ENCODE measurements around the gene PRKAG1.

The PRKAG1 gene

DNA sequence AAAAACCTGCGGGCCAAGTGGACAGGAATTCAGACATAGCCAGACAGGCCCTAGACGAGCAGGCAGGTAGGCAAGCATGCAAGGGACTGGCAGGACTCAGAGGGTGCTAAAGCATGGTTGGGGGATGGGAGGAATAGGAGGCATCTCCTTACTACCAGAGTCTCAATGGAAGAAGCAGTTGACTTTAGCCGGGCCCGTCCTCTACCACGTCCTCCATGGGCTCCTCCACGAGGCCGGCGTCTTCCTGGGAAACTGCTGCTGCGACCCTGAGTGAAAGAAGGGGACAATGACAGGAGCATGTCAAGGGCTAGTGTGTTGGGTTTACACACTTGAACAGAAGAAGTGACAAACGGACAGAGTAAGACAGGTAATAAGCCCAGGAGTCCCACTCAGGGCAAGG lies 30.4 kb upstream of the PRKAG1 start:
- no peaks in the 10 kb centered on the region for H3K4me1 ChIP-seq (ENCODE audit: low read length)
- H3K36me3 ChIP-seq (replicated peaks; ENCODE audit: low read depth, low read length) = peaks cover 76% of the 10 kb centered on the region
- no peaks in the 10 kb centered on the region for H3K9me3 ChIP-seq (ENCODE audit: insufficient read depth, low read length)
- H3K27me3 ChIP-seq (ENCODE audit: low read depth, low read length) = no peaks in the 10 kb centered on the region
- no peak overlapping the region for H3K4me3 ChIP-seq (ENCODE audit: low read length)
- H2AFZ ChIP-seq (ENCODE audit: low read depth, low read length) = no peak overlapping the region
- TF ChIP-seq EZH2phosphoT487 (IDR thresholded peaks at IDR 0.05; ENCODE audit: low read depth) (no peak), CTCF (IDR thresholded peaks at IDR 0.05; ENCODE audit: low read depth, low read length) (no peak)
- peaks cover 1% of the 10 kb centered on the region; the same call in 1 of the 2 replicates for H3K79me2 ChIP-seq (ENCODE audit: low read length)
- no peak overlapping the region for H3K27ac ChIP-seq (ENCODE audit: low read length)
- no peaks in the 10 kb centered on the region for H4K20me1 ChIP-seq (ENCODE audit: insufficient read depth, low read length)
- no peak overlapping the region for H3K9ac ChIP-seq (ENCODE audit: low read length)
- no peak overlapping the region for H3K4me2 ChIP-seq (ENCODE audit: low read length)

GRCh38 chr12:49046129-49046895 lies 27.7 kb upstream of the PRKAG1 start:
- H3K9me3 ChIP-seq (ENCODE audit: insufficient read depth, low read length) = no peaks in the 10 kb centered on the region
- no peak overlapping the region for H2AFZ ChIP-seq (ENCODE audit: low read depth, low read length)
- H3K27ac ChIP-seq (ENCODE audit: low read length) = no peak overlapping the region
- no peaks in the 10 kb centered on the region for H3K4me1 ChIP-seq (ENCODE audit: low read length)
- no peak overlapping the region for H3K4me3 ChIP-seq (ENCODE audit: low read length)
- peaks cover 81% of the 10 kb centered on the region for H3K36me3 ChIP-seq (replicated peaks; ENCODE audit: low read depth, low read length)
- no peak for TF ChIP-seq CTCF (IDR thresholded peaks at IDR 0.05; ENCODE audit: low read depth, low read length)
- no peak for TF ChIP-seq EZH2phosphoT487 (IDR thresholded peaks at IDR 0.05; ENCODE audit: low read depth)
- H3K27me3 ChIP-seq (ENCODE audit: low read depth, low read length) = no peaks in the 10 kb centered on the region
- H3K4me2 ChIP-seq (ENCODE audit: low read length) = no peak overlapping the region
- H4K20me1 ChIP-seq (ENCODE audit: insufficient read depth, low read length) = no peaks in the 10 kb centered on the region
- H3K79me2 ChIP-seq (ENCODE audit: low read length) = no peaks in the 10 kb centered on the region
- H3K9ac ChIP-seq (ENCODE audit: low read length) = no peak overlapping the region

- no peaks in the 10 kb centered on the region for H4K20me1 ChIP-seq (ENCODE audit: insufficient read depth, low read length)
- H3K36me3 ChIP-seq (replicated peaks; ENCODE audit: low read depth, low read length) = peaks cover 71% of the 10 kb centered on the region
- H3K4me3 ChIP-seq (ENCODE audit: low read length) = no peak overlapping the region
- no peak overlapping the region for H3K27ac ChIP-seq (ENCODE audit: low read length)
- no peaks in the 10 kb centered on the region for H3K27me3 ChIP-seq (ENCODE audit: low read depth, low read length)
- H3K9me3 ChIP-seq (ENCODE audit: insufficient read depth, low read length) = no peaks in the 10 kb centered on the region
- H2AFZ ChIP-seq (ENCODE audit: low read depth, low read length) = no peak overlapping the region
- TF ChIP-seq CTCF (IDR thresholded peaks at IDR 0.05; ENCODE audit: low read depth, low read length) (no peak), EZH2phosphoT487 (IDR thresholded peaks at IDR 0.05; ENCODE audit: low read depth) (no peak)
- no peak overlapping the region for H3K4me2 ChIP-seq (ENCODE audit: low read length)
- no peaks in the 10 kb centered on the region for H3K4me1 ChIP-seq (ENCODE audit: low read length)
- no peaks in the 10 kb centered on the region for H3K79me2 ChIP-seq (ENCODE audit: low read length)
- H3K9ac ChIP-seq (ENCODE audit: low read length) = no peak overlapping the region
Observed at GRCh38 chr12:49044660-49045059, 26.1 kb upstream of the PRKAG1 start.

- Histone ChIP-seq H3K27ac (ENCODE audit: low read length) (no peak overlapping the region), H3K36me3 (replicated peaks; ENCODE audit: low read depth, low read length) (peaks cover 71% of the 10 kb centered on the region), H3K4me2 (ENCODE audit: low read length) (no peak overlapping the region), H3K79me2 (ENCODE audit: low read length) (no peaks in the 10 kb centered on the region), H4K20me1 (ENCODE audit: insufficient read depth, low read length) (no peaks in the 10 kb centered on the region), H2AFZ (ENCODE audit: low read depth, low read length) (no peak overlapping the region), H3K27me3 (ENCODE audit: low read depth, low read length) (no peaks in the 10 kb centered on the region), H3K4me1 (ENCODE audit: low read length) (no peaks in the 10 kb centered on the region), H3K9ac (ENCODE audit: low read length) (no peak overlapping the region), H3K4me3 (ENCODE audit: low read length) (no peak overlapping the region), H3K9me3 (ENCODE audit: insufficient read depth, low read length) (no peaks in the 10 kb centered on the region)
- no peak for TF ChIP-seq EZH2phosphoT487 (IDR thresholded peaks at IDR 0.05; ENCODE audit: low read depth)
- TF ChIP-seq CTCF (IDR thresholded peaks at IDR 0.05; ENCODE audit: low read depth, low read length) = peak; percentile 73
Observed at GRCh38 chr12:49043856-49044258, 25.3 kb upstream of the PRKAG1 start.

All from OCI-LY3 (cell line).